H9 (cell line): Measurements from ENCODE around the gene ZNF638. TPM values are rescaled to one million over a fixed set of nuclear protein-coding genes. Genes with fewer than 3 reads are reported as not detected.
A peak's percentile ranks its signal among the peaks of the same experiment; 100 is the strongest.

Experiments
- DNase-seq: peaks from one replicate; pipeline ENCODE4 v3.0.0-alpha.2; 2017
- H2AFZ ChIP-seq: one replicate; pipeline ENCODE4 v1.6.1; 2013; ENCODE audit warnings: mild to moderate bottlenecking, low read length, control low read depth, moderate library complexity
- H2AK5ac ChIP-seq: 2 replicates; pipeline ENCODE4 v1.6.1; 2013; ENCODE audit warnings: low read length, control low read depth, mixed read lengths; ENCODE audit not compliant: insufficient read length
- H2BK120ac ChIP-seq: one replicate; pipeline ENCODE4 v1.6.1; 2013; ENCODE audit warnings: low read depth, mild to moderate bottlenecking, low read length, control low read depth, inconsistent platforms; ENCODE audit not compliant: poor library complexity, severe bottlenecking
- H2BK12ac ChIP-seq: 2 replicates; pipeline ENCODE4 v1.6.1; 2013; ENCODE audit warnings: low read length, control low read depth, mixed read lengths, low read depth; ENCODE audit not compliant: insufficient read length
- H2BK15ac ChIP-seq: 2 replicates; pipeline ENCODE4 v1.6.1; 2013; ENCODE audit warnings: low read depth, low read length, control low read depth
- H2BK20ac ChIP-seq: one replicate; pipeline ENCODE4 v1.6.1; 2013; ENCODE audit warnings: low read depth, mild to moderate bottlenecking, low read length, control low read depth, inconsistent platforms; ENCODE audit not compliant: poor library complexity, severe bottlenecking
- H2BK5ac ChIP-seq: 2 replicates; pipeline ENCODE4 v1.6.1; 2013; ENCODE audit warnings: low read length, control low read depth, mixed read lengths; ENCODE audit not compliant: insufficient read length
- H3K14ac ChIP-seq: 2 replicates; pipeline ENCODE4 v1.6.1; 2013; ENCODE audit warnings: low read length, control low read depth; ENCODE audit not compliant: insufficient read depth
- H3K18ac ChIP-seq: 2 replicates; pipeline ENCODE4 v1.6.1; 2013; ENCODE audit warnings: low read depth, mild to moderate bottlenecking, mixed read lengths, low read length, control low read depth; ENCODE audit not compliant: insufficient read length
- H3K23ac ChIP-seq: 2 replicates; pipeline ENCODE4 v1.6.1; 2013; ENCODE audit warnings: low read length, control low read depth, mixed read lengths, low read depth; ENCODE audit not compliant: insufficient read length
- H3K23me2 ChIP-seq: 2 replicates; pipeline ENCODE4 v1.6.1; 2013; ENCODE audit warnings: low read depth, mild to moderate bottlenecking, mixed read lengths, low read length, control low read depth; ENCODE audit not compliant: insufficient read length, poor library complexity, severe bottlenecking
- H3K27ac ChIP-seq: 2 replicates; pipeline ENCODE4 v1.5.1; 2013; ENCODE audit warnings: low read length, control low read depth, mixed read lengths, low read depth; ENCODE audit not compliant: insufficient read length
- H3K27me3 ChIP-seq: 2 replicates; pipeline ENCODE4 v1.6.1; 2013; ENCODE audit warnings: low read length, control low read depth, inconsistent platforms; ENCODE audit not compliant: insufficient read depth
- H3K4ac ChIP-seq: 2 replicates; pipeline ENCODE4 v1.6.1; 2013; ENCODE audit warnings: low read depth, mild to moderate bottlenecking, control low read depth, inconsistent platforms, low read length, moderate library complexity
- H3K4me1 ChIP-seq: 2 replicates; pipeline ENCODE4 v1.6.1; 2013; ENCODE audit warnings: low read length, control low read depth, inconsistent platforms; ENCODE audit not compliant: insufficient read depth
- H3K4me2 ChIP-seq: 2 replicates; pipeline ENCODE4 v1.6.1; 2013; ENCODE audit warnings: low read length, control low read depth, mixed read lengths; ENCODE audit not compliant: insufficient read length, insufficient read depth
- H3K56ac ChIP-seq: 2 replicates; pipeline ENCODE4 v1.6.1; 2013; ENCODE audit warnings: low read depth, mild to moderate bottlenecking, mixed read lengths, low read length, control low read depth; ENCODE audit not compliant: insufficient read length
- H3K79me1 ChIP-seq: 2 replicates; pipeline ENCODE4 v1.6.1; 2013; ENCODE audit warnings: low read depth, mild to moderate bottlenecking, moderate library complexity, low read length, control low read depth, inconsistent platforms; ENCODE audit not compliant: insufficient read depth, poor library complexity, severe bottlenecking
- H3K79me2 ChIP-seq: 2 replicates; pipeline ENCODE4 v1.6.1; 2013; ENCODE audit warnings: low read length, control low read depth, inconsistent platforms; ENCODE audit not compliant: insufficient read depth
- H3K9ac ChIP-seq: 2 replicates; pipeline ENCODE4 v1.6.1; 2013; ENCODE audit warnings: low read length, control low read depth, mixed read lengths; ENCODE audit not compliant: insufficient read length; ENCODE audit errors: extremely low read depth
- H3K9me3 ChIP-seq: one replicate; pipeline ENCODE4 v1.6.1; 2013; ENCODE audit warnings: low read depth, low read length, inconsistent platforms; ENCODE audit not compliant: control insufficient read depth
- H3T11ph ChIP-seq: one replicate; pipeline ENCODE4 v1.6.1; 2013; ENCODE audit warnings: mild to moderate bottlenecking, low read length, control low read depth, inconsistent platforms
- H4K20me1 ChIP-seq: one replicate; pipeline ENCODE4 v1.6.1; 2013; ENCODE audit not compliant: control insufficient read depth, insufficient read length, insufficient read depth
- H4K5ac ChIP-seq: 2 replicates; pipeline ENCODE4 v1.6.1; 2013; ENCODE audit warnings: low read depth, mild to moderate bottlenecking, mixed read lengths, low read length, control low read depth; ENCODE audit not compliant: insufficient read length
- H4K8ac ChIP-seq: replicated peaks from 2 replicates; pipeline ENCODE4 v1.6.1; 2013; ENCODE audit warnings: low read length, control low read depth, mixed read lengths, low read depth; ENCODE audit not compliant: insufficient read length
- H4K91ac ChIP-seq: 2 replicates; pipeline ENCODE4 v1.6.1; 2013; ENCODE audit warnings: low read depth, mild to moderate bottlenecking, moderate library complexity, mixed read lengths, low read length, control low read depth; ENCODE audit not compliant: insufficient read length
- H3K27ac Mint-ChIP-seq, 3 experiments: 2 replicates in 2 of 3; 3 replicates in 1 of 3; pipeline ENCODE4 v1.8.0; 2020 to 2021; ENCODE audit warnings: mixed read lengths in 3 of 3, mild to moderate bottlenecking in 1 of 3, moderate library complexity in 1 of 3
- H3K27me3 Mint-ChIP-seq: 2 replicates; pipeline ENCODE4 v1.8.0; 2021; ENCODE audit warnings: low read depth, mild to moderate bottlenecking, moderate library complexity, mixed read lengths
- H3K36me3 Mint-ChIP-seq, 3 experiments: 2 replicates in 2 of 3; 3 replicates in 1 of 3; pipeline ENCODE4 v1.8.0; 2020 to 2021; ENCODE audit warnings: low read depth in 3 of 3, mixed read lengths in 3 of 3; ENCODE audit not compliant: insufficient read depth in 1 of 3
- H3K4me1 Mint-ChIP-seq, 2 experiments: 2 replicates each; pipeline ENCODE4 v1.8.0; 2020; ENCODE audit warnings: mixed read lengths in 2 of 2
- H3K4me3 Mint-ChIP-seq, 2 experiments: 2 replicates in 1 of 2; 3 replicates in 1 of 2; pipeline ENCODE4 v1.8.0; 2020 to 2021; ENCODE audit warnings: mild to moderate bottlenecking in 2 of 2, mixed read lengths in 2 of 2, moderate library complexity in 1 of 2
- H3K9me3 Mint-ChIP-seq, 2 experiments: 2 replicates in 1 of 2; 3 replicates in 1 of 2; pipeline ENCODE4 v1.8.0; 2020; ENCODE audit warnings: mild to moderate bottlenecking in 2 of 2, mixed read lengths in 2 of 2, moderate library complexity in 1 of 2
- CTCF ChIP-seq: fragments of 200-600 bp; sonication (generic); conservative IDR thresholded peaks from 3 replicates; pipeline ENCODE4 v1.8.0; 2021; ENCODE audit warnings: antibody characterized with exemption, mild to moderate bottlenecking
- WGBS: extraction: QIAGEN DNeasy Blood & Tissue Kit; methylation state at CpG from one replicate; pipeline ENCODE4 v1.1.7; 2013; ENCODE audit warnings: missing lambda C conversion rate, low lambda C conversion rate, mixed read lengths; ENCODE audit not compliant: insufficient read length; ENCODE audit errors: extremely low coverage; 5-methylcytosine and 5-hydroxymethylcytosine counted together
- total RNA-seq: library from RNA; stranded (reverse); gene quantifications from 2 replicates; pipeline ENCODE4 v1.2.1, GENCODE V29; 2021

ZNF638 gene
- total RNA-seq, 1 experiment from 2014 or later, result 146 TPM

- no peak overlapping the region for H3K4me3 Mint-ChIP-seq
- Histone ChIP-seq H3K9me3 (no peaks in the 10 kb centered on the region), H2BK5ac (no peak overlapping the region), H3K4me1 (no peaks in the 10 kb centered on the region), H4K91ac (no peak overlapping the region), H3K4me2 (no peak overlapping the region), H2AFZ (no peak overlapping the region), H2AK5ac (no peak overlapping the region), H3K79me1 (peaks cover 3% of the 10 kb centered on the region), H3K18ac (no peak overlapping the region), H3T11ph (no peak overlapping the region), H3K23ac (no peak overlapping the region), H4K20me1 (no peaks in the 10 kb centered on the region), H3K79me2 (no peaks in the 10 kb centered on the region; the same call in 1 of the 2 replicates), H2BK20ac (no peak overlapping the region), H4K5ac (no peak overlapping the region), H3K27ac (no peak overlapping the region), H3K27me3 (no peaks in the 10 kb centered on the region), H4K8ac (no peak overlapping the region), H2BK120ac (no peak overlapping the region), H3K4ac (no peak overlapping the region), H3K14ac (no peak overlapping the region), H2BK15ac (no peak overlapping the region), H2BK12ac (no peak overlapping the region), H3K9ac (no peak overlapping the region), H3K56ac (no peak overlapping the region), H3K23me2 (no peaks in the 10 kb centered on the region)
- TF ChIP-seq CTCF, result no peak
- H3K9me3 Mint-ChIP-seq, result no peaks in the 10 kb centered on the region
- H3K4me1 Mint-ChIP-seq, result no peaks in the 10 kb centered on the region
- H3K36me3 Mint-ChIP-seq, result peaks cover 28 to 69% (median 65%) of the 10 kb centered on the region in 3 experiments; a peak in 6 of 7 replicates
- DNase-seq, result no peak
- peak overlapping the region in 1 of 3 experiments; percentile 33; a peak in 3 of 7 replicates for H3K27ac Mint-ChIP-seq
- WGBS, result no CpG with 5 or more reads among the region's 2 CpGs
- no peaks in the 10 kb centered on the region for H3K27me3 Mint-ChIP-seq
Measured at GRCh38 chr2:71362447-71362846, 30.9 kb downstream of the ZNF638 start.
